Stimulated activated CD8-positive, alpha-beta memory T cell treated with anti-CD3 and anti-CD28 coated beads, Interleukin-4, amount 100 ng/mL, for 1 hour (primary cell): ENCODE data around the gene SCPEP1.
"Not testable (repeated sequence)": the region's sequence is repeated elsewhere in the genome, so short reads cannot be mapped to it uniquely, and the experiment has no call there.

Experiments
- DNase-seq, 2 donors: peaks; one replicate each; pipeline ENCODE4 v3.0.0-alpha.2; 2020; ENCODE audit warnings: low read depth in 2 of 2, low spot score in 1 of 2

The SCPEP1 gene

DNA sequence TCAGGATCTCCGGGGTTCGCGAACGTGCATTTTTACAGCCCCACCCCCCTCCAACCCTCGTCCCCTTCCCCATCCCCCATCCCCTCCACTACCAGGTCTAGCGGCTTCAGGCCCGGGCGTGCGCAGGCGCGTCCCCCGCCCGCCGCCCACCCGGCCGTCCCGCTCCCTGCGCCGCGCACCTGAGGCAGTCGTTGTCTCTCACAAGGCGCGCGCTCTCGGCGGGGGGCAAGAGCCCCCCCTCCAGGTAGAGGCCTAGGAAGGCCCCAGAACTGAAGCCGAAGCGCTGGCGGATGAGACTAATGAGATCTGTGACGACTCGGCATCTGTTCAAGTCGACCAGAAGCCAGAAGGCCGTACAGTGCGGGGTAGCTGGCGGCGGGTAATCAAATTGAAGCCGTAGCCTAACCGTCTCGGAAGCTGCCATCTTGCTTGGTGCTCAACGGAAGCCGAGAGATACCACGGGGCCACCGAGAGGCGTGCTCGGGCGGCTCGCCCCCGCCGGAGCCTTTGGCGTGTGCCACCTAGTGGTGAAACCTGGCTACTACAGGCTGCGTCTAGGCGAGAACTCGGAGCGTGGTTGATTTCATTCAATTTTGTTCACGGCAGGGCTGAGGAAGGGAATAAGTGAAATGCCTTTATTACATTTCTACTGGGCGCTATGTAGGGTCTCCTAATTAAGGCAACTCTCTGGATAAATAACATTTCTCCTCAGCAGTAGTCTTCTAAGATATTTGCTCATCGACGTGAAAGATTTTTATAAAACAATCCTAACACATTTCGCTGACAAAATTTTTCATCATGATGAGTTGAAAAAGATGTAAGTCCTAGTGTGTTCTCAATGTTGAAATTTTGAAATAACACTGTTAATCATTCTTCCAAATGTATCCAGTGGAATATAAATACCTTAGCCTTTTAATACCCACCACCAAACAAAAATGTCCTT is 17.1 kb upstream of the SCPEP1 start, which contains the start of gene COIL:
Gene COIL (minus strand): TSS at position 455 of the 943 bp plus-strand sequence. CDS start 31 bp downstream, at position 424.
- peak; percentile 87 to 93 for DNase-seq

DNA sequence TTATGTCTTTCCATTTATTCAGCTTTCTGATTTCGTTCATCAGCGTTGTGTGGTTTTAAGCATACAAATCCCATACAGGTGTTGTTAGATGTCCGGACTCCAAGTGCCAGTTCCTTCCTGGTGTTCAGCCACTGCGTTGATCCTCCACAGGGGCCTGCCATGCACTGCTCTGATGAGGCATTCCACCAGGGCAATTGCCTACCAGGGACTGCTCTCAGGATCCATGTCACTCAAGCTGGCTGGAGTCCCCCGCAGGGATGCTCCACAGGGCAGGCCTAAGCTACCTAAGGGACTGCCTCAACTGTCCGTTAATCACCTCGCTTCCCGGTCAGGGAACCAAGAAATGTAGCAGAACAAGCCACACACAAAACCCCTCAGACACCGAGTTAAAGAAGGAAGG is 12.7 kb upstream of the SCPEP1 start:
- DNase-seq, result not testable (repeated sequence)

DNA sequence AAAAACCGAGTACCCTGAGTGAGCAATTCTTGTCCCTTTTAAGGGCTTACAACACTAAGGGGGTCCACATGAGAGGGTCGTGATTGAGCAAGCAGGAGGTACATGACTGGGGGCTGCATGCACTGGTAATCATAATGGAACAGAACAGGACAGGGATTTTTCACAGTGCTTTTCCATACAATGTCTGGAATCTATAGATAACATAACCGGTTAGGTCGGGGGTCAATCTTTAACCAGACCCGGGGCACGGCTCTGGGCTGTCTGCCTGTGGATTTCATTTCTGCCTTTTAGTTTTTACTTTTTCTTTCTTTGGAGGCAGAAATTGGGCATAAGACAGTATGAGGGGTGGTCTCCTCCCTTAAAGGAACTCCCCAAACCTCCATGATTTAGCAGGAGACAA is 12.2 kb upstream of the SCPEP1 start:
- not testable (repeated sequence) for DNase-seq

DNA sequence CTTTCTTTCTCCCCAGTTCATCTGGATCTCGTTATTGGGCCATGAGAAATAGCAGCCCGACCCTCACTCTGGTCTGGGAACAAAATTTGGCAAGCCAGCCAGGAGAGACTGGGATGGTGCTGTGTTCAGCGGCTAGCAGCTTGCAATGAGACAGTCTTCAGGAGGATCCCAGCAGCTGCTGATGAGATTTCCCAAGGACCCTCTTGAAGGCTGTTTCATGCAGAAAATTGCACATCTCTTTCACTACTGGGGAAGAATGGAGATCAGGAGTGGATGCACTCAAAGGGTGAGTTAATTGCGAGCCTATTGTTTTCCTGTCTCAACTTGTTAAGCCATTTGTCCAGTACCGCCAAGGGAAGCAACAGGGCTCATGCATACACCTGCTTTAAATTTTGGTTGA is 11.6 kb upstream of the SCPEP1 start:
- DNase-seq, result no peak

DNA sequence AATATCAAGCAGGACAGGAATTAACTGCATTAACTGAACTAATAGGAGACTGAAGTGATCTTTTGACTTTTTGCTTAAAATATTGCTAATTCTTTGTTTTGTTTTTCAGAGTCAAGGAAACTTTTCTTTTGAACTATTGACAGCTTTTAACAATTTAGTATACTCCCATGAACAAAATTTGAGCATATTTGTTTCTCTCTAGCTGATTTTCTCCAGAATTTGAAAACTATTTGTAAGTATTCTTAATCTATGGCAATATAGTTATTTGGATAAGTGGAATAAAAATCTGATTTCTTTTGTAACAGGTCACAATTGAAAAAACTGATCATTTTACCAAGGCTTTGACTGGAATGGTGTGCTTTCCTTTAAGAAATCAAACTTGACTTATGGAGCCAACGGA is 7.0 kb upstream of the SCPEP1 start:
- no peak for DNase-seq

DNA sequence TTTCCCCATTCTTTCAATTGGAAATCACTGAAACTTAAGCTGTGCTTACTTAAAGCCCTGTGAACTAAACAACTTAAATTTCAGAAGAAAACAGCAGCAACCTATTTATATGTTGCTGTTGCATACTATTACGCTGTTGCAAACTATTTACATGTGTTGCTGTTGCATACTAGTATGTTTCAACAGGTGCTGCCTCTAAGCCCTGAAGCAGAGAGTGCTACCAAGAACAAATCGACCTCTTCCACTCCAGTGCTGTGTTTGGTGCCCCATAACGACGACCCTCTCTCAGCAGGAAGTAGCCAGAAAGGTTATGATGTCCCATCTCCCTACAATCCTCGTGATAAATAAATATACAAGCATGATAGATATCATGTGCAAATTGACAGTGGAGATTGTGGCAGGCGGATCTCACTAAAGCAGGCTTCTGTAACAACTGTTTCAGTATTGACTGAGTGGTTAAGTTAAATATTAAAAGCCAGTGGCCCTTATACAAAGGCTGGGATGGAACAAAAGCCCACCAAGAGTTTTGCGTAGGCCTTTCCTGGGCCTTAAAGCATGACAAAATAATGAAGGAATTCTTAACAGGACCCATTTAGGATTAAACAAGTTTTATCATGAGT is 5.7 kb upstream of the SCPEP1 start:
- no peak for DNase-seq

DNA sequence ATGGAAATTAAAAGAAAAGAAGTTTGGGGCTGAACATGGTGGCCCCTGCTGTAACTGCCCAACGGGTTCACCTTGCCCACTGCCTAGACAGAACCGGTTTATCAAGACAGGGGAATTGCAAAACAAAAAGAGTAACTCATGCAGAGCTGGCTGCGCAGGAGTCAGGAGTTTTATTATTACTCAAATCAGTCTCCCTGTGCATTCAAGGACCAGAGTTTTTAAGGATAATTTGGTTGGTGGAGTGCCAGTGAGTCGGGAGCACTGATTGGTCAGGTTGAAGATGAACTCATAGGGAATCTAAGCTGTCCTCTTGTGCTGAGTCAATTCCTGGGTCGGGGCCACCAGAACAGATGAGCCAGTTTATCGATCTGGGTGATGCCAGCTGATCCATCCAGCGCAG is 4.4 kb upstream of the SCPEP1 start:
- DNase-seq, result no peak

DNA sequence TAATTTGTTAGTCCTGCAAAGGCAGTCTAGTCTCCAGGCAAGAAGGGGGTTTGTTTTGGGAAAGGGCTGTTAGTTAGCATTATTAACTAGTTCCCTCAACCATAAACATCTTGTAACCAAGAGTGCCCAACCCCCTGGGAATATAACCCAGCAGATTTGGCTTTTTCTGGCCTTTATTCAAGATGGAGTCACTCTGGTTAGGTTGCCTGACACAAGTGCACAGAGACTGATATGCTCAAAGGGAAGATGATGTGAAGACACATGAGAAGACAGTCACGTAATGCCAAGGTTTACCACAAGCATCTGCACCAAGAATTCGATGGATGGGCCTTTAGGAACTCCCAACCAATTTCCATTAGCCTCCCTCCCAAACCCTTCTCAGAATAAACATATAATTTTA is 3.9 kb upstream of the SCPEP1 start:
- DNase-seq, result no peak

DNA sequence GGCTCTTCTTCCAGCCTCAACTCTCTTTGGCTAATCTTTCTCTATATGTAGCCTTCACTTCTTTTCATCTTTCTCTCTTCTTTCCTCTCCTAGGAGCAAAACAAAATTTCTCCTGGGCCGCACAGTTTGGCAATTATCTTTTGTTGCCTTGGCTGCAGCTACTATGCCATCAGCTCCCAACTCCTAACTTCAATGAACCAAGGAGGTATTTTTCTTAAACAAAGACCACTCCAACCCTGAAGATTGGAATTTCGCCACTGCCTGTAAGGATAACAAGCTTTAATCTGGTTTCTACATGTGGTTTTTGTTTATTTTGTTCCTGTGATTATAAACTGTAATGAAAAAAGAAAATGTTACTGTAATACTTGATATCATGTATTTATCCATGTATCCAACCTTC is 2.3 kb upstream of the SCPEP1 start:
- no peak for DNase-seq

DNA sequence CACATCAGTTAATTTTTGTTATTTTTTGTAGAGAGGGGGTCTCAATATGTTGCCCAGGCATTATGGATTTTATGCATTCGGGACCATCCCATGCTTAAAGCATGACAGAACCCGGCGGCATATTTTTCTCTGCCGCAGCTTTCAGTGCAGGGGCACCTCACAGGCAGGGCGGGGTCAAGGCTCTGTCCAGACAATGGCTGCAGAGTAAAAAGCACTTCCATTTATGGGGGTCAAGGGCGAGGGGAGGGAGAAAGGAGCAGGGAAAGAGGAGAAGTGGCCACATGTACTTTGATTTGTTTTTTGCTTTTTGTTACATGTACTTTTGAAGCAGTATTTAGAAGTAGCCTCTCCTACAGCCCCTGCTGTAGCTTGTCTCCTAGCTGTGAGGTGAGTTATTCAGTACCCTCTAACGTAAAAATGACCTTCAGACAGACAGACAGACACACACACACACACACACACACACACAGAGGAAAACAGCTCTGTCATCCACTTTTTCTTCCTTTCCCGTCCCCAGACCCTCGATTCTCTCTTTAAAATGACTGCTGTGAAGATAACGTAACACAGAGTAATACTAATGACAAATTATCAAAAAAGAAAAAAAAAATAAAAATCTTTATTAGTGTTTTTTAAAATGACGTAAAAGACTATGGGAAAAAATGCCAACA is 856 bp upstream of the SCPEP1 start:
- DNase-seq, result no peak

DNA sequence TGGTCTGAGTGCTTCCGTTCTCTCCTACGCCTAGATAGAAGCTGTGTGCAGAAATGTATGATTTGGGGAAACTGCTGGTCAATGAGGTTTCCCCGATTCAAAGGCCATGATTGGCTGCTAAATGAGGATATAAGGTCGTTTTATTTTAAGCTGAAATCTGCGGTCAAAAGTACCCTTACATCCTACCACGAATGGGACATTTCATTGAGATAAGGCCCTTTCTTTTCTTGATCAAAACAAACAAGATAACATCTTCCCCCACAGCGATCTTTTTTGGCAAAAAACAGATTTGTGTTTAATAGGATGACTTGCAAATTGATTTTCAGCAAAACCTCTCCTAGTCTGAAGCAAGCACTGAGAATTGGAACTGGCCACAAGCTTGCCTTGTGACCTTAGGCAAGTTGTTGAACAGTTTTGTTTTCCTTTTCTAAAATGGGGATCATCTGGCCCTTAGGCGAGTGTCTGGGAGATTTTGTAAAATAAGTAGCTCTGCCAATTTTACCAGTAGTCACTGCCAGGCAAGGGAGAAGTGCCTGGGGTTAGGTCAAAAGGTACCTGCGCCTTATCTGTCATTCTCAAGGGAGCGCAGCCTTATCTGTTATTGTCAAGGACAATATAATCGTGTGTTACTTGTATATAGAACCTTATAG is 635 bp downstream of the SCPEP1 start:
- no peak for DNase-seq

DNA sequence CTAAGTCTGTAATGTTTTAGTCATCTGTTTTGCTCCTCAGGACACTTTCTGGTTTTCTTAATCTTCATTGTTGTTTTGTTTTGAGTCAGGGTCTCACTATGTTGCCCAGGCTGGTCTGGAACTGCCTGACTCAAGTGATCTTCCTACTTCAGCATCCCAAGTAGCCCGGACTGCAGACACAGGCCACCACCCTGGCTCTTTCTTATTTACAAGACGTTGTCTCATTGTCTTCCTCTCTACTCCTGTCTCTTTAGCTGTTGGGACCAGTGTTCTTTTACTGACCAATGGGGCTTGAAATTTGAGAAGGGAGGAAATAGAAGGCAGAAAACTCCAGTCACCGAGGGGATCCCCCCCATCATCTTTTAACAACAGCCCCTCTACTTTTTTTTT is 1.2 kb downstream of the SCPEP1 start:
- DNase-seq, result no peak

DNA sequence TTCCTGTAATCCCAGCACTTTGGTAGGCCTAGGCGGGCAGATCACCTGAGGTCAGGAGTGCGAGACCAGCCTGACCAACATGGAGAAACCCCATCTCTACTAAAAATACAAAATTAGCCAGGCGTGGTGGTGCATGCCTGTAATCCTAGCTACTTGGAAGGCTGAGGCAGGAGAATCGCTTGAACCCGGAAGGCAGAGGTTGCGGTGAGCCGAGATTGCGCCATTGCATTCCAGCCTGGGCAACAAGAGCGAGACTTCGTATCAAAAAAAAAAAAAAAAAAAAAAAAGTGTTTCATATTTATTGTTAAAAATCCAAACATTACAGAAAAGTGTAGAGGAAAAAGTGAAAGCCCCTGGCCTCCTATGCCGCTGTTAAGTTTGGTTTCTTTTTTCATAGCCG is 2.6 kb downstream of the SCPEP1 start:
- not testable (repeated sequence) for DNase-seq

DNA sequence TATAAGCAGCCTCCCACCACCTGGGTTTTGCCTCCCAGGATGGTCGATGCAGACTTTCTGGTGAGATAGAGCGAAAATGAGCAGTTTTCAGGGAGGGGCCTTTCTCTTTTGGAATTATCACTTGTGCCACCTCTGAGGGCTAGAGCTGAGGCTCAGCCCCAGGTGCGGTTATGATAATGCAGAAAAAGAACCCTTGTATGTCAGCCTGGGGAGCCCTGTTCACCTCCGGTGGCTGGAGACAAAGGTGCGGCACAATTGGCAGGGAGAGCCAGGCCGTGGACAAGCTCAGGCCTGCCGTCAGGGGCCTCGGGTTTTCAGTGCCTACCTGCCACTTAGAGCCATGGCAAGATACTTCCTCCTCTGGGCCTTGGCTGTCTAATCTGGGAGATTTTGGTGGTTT is 4.4 kb downstream of the SCPEP1 start:
- no peak for DNase-seq

DNA sequence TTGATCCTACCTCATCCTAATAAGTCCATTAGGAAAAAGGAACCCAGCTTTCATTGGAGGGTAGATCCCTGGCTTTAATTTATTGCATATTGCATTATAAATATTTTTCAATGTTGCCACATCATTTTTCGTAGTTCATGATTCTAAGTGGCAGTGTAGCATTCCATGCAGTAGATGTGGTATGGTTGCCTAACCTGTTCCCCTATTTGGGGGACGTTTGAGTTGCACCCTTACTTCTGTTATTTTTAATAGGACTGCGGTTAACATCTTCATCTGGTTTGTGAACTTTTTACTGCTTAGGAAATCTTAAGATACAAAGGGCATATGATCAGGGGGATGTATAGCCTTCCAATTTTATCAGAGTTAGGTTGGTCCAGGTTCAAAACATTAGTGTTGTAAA is 5.4 kb downstream of the SCPEP1 start:
- no peak for DNase-seq

DNA sequence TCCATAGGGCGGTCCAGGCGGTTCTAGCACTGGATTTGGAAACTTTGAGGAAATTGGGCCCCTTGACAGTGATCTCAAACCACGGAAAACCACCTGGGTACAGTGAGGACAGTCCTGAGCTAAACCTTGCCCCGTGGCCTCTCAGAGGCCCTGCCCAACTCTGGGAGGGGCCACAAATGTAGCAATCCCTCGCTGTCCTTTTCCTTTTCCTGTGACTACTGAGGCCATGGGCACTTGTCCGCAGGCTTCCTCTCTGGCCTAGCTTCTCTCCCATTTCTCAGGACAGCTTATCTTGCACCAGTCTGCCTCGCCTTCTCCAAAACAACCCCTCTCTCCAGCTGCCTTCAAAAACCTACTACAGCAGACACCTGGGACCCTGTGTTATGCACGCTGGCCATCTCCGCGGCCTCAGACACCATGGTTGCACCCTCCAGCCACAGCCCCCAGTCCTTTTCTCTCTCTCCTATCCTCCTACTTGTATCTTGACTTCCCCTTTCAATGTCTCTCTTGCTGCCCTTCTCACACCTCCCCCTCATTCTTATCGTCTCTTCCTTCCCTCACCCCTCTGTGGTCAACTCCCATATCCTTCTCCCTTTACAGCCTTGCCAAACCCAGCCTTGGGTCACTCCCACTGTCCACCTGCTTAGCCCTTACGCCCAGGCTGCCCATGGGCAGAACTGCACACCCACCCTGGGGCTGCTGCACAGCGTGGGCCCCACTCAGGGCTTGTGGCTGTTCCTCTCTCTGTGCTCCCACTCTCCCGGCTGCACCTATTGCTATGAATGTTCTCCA is 7.6 kb downstream of the SCPEP1 start:
- no peak for DNase-seq

DNA sequence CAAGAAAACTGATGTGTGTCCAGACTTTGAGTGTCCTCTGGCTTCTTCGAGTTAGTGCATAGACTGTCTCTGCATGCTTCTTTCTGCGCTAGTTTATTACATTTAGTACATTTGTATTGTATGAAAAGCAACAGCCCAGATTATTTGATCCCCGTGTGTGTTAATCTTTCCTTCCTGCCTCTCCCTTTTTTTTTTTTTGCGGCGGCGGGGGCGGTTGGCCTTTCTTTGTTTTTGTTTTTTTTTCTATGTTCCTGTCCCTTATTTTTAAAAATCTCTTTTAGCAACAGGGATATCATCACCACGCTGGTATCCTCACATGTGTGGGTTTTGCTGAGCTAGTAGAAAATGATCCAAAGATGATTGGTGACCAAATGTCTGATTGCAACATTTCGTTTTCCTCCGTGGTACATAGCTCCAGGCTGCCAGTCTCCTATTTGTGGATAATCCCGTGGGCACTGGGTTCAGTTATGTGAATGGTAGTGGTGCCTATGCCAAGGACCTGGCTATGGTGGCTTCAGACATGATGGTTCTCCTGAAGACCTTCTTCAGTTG is 9.4 kb downstream of the SCPEP1 start:
- no peak for DNase-seq

DNA sequence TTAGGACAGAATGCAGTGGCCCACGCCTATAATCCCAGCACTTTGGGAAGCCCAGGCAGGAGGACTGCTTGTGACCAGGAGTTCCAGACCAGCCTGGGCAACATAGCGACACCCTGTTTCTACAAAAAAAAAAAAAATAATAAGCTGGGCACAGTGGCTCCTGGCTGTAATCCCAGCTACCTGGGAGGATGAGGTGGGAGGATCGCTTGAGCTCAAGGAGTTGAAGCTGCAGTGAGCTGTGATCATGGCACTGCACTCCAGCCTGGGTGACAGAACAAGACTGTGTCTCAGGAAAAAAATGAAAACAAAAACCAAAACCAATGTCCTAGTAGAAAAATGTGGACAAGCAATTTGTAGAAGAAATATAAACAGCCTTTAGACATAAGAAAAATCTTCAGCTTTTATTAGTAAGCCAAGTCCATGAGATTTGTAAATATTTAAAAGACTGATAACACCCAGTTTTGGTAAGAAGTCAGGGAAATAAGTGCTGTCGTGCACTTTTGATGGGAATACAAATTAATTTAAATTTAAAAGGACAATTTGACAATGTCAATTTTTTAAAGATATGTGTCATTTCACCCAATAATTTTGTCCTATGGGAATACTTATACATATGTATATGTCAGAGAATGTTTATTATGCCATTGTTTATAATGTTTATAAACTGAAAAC is 11.1 kb downstream of the SCPEP1 start:
- DNase-seq, result no peak

DNA sequence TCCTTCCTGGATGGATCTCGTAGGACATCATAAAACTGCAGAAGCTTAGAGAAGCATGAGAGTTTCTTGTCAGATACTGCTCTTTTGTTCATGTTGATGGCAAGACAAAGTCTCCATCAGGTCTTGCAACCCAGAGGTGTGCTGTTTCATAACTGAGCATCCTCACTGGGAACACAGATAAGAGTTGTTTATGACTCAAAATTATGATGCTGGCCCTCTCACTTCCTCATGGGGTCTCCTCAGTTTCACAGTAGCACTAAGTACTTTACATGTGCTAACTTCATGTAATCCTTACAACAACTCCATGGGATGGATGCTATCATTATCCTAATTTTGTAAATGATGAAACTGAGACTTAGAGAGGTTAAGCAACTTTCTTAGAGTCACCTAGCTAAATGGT is 14.4 kb downstream of the SCPEP1 start:
- DNase-seq, result no peak
